IPS-NIHi11 (cell line): ENCODE data around the gene TTLL5.
A peak's percentile ranks its signal among the peaks of the same experiment; 100 is the strongest.

Experiments
- DNase-seq: peaks from one replicate; pipeline ENCODE4 v3.0.0; 2012; ENCODE audit warnings: mixed read lengths, low spot score

Gene TTLL5

DNA sequence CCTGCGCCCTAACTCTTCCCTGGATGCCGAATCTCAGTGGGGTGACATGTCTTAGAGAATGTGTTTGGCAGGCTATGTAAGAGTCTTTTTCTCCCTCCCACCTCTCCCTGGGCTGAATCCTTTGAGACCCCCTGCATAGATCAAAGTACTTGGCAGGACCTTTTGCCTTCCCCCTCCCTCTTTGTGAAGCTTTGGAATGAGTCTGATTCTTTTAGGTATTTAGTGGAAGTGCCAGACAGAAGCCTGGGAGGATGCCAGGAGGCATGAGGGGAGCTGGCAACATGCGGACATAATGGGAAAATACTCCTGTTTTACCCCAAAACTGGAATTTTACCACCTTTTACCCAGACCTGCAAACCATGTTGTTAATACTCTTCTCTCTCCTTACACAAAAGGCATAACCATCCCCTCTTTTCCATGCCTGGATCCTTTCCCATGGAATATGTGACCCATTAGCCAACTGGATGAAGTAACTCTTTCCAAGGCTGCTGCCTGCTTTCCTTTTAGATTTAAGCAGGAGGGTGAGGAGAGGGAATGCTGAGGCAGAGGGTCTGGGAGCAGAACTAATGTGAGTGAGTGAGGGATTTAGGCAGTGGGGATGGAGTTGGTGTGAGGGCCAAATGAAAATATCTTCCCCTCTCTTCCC lies 41.7 kb downstream of the TTLL5 start:
- peak; percentile 11 for DNase-seq

- no peak for DNase-seq
Observed at GRCh38 chr14:75703467-75703866, 42.4 kb downstream of the TTLL5 start.

GRCh38 chr14:75705014-75705413 lies 44.0 kb downstream of the TTLL5 start:
- no peak for DNase-seq

- peak; percentile 71 for DNase-seq
Observed at GRCh38 chr14:75709207-75709812, 48.3 kb downstream of the TTLL5 start.

- peak; percentile 50 for DNase-seq
Observed at GRCh38 chr14:75711105-75711795, 50.2 kb downstream of the TTLL5 start.

DNA sequence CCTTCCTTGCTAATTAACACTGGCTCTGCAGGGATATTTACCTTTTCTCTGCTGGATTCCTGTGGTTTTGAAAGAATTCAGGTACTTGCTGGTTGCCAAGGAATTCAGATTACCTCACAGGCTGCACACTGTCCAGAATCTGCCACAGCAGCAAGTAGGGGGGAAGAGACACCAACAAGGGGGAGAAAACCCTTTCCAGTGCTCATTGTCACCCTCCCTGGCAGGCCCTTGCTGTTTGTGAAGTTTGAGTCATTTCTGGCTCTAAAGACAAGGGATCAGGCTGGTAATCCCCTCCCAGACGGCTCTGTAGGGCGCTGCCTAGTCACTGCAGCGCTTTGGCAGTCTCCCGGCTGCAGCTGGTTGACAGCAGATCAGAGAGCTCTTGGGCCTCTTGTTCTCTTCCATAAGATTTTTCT lies 50.8 kb downstream of the TTLL5 start:
- DNase-seq, result peak; percentile 73

GRCh38 chr14:75714991-75715390 lies 53.9 kb downstream of the TTLL5 start:
- no peak for DNase-seq

DNA sequence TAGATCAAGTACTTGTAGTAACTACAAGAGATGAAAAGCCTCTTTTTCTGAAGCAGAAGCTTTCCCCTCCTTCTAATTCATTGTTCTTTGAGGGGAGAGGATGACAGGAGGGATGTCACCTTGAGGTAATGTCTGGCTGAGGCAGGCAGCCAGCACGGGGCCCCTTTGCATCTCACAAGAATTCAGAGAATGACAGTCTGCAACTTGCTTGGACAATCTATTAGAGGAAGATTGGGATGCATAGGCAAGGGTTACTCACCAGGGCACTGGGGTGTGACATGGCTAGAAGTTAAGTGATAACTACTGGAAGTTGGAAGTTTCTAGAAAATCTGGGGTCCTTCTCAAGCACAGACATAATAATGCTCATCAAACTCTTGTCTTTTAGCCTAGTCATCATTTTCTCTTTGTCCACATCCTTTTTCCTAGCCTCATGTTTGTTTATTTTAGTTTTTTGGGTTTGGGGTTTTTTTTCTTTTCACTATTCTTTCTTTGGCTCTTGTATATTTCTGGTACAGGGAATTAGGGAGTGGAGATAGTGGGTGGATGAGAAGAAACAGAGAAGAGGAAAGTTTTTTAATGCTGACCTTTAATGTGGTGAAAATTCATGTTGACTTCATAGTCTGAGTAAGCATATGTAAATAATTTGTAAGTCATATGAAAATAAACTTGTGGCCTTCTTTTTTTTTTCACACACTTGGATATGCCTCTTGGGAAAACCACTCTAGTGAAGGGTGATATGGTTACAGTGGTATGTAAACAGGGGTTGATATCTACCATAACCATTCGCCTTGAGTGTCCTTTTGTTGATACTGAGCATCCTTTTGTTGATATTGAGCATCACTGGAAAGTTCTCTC lies 55.1 kb downstream of the TTLL5 start:
- DNase-seq, result no peak

- no peak for DNase-seq
Observed at GRCh38 chr14:75717729-75718128, 56.7 kb downstream of the TTLL5 start.

- no peak for DNase-seq
Observed at GRCh38 chr14:75718199-75718598, 57.2 kb downstream of the TTLL5 start.

- DNase-seq, result no peak
Observed at GRCh38 chr14:75720116-75720515, 59.1 kb downstream of the TTLL5 start.

DNA sequence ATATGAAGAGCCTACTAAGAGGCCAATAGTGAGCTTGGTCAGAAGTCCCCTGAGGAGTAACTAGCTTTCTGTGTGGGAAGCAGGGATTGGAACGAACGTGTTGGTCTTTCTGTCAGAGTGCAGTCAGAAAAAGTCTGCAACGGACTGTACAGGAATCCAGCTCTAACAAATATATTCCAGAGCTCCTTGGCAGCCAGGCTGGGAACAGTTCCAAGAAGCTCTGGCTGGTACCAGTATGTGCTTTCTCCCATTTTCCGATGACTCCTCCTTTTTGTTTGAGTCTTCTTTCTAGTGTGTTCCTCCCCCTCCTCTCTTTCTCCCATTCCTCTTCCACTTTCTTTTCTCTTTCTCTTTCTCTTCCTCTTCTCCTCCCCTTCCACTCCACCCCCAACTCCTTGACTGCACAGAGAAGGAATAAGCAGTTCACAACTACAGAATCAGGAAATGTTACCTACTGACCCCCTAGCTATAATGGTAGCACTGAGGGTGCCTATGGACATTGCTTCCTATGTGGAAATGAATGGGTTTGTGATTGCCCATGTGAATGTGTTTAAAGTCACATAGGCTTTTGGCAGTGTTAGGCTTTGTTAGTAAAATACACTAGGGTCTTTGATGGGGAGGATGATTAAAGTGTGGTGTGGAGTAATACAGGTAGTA lies 59.9 kb downstream of the TTLL5 start:
- DNase-seq, result no peak

DNA sequence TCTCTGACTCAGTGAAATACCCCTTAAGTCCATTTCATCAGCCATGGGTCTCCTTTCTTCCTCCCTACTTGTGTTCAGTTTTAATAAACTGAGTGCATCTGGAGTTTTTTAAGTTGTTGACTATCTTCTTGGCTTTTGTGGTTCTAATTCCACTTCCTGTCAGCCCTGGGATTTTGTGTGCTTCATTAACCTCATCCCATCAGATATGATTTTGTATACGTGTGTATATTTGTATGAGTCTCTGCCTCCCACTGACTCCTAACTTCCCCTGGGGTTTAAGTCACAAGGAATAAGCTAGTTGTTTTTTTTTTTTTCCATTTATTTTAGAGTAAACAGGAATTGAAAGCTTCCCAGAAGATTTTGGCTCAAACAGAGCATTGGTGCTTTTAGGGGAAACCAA lies 62.7 kb downstream of the TTLL5 start:
- DNase-seq, result no peak

GRCh38 chr14:75724414-75725204 lies 63.6 kb downstream of the TTLL5 start:
- no peak for DNase-seq

DNA sequence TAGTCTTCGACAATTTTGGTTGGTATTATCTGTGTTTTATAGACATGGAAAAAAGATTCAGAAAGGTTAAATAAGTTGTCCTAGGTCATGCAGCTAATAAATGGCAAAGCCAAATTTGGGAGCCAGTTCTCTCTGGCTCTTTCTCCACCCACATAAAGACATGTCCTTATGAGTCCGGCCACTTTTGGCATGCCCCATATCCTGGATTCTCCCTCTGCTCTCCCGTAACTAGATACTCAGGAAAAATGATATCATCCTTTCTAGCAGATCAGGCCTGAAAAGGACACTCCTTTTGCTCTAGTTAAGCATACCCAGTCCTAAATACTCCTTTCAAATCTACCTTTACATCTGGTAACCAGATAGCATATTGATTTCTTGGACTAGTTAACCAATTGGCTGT lies 64.4 kb downstream of the TTLL5 start:
- no peak for DNase-seq

GRCh38 chr14:75726321-75726720 lies 65.3 kb downstream of the TTLL5 start:
- DNase-seq, result no peak

- no peak for DNase-seq
Observed at GRCh38 chr14:75727124-75727523, 66.1 kb downstream of the TTLL5 start.

- DNase-seq, result no peak
Observed at GRCh38 chr14:75732888-75733287, 71.8 kb downstream of the TTLL5 start.

DNA sequence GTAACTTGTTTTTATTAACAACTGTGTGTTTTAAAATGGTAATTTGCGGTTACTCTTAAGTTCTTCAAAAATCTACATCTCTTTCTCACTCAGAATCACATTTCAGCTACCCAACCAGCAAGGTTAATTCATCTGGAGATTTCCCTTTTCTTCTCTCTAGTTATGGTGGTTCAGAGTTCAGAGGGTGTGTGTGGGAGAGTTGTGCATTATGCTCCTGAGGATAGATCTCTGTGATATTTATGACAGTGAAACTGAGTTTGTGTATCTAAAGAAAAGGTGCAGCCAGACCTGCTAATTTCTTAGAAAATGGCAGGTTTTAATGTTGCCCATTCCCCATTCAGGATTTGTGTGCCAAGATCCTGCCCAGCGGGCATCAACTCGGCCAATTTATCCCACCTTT lies 73.8 kb downstream of the TTLL5 start:
- no peak for DNase-seq

DNA sequence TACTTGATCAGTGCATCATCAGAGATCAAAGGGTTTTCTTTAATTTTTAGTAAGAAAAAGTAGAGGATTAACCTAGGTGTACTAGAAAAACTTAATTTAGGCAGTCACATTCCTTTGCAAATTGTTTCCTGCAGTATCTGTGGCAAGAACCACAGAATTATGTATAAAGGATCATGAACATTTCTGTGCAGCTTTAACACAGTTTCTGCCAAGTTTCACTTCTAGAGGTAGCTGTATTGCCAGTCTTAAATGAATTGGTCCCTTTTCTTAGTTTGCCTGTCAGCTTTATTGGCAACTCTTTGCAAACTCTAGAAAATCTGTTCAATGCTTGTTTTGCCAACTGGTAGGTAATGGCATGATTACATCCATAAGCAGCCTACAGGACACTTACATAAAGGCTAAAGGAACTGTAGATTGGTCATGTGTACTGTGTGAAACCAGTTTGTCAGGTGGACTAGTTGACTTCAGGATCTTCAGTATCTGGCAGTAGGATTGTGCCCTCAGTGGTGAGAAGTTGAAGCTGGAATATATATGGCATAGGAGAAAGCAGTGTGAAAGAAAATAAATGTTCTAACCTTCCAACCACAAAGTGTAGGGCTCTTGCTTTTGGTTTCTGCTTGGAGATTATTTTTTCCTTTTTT lies 75.9 kb downstream of the TTLL5 start:
- no peak for DNase-seq

- DNase-seq, result no peak
Observed at GRCh38 chr14:75738192-75738591, 77.1 kb downstream of the TTLL5 start.
